ENCODE data around the gene RBKS.

DNA sequence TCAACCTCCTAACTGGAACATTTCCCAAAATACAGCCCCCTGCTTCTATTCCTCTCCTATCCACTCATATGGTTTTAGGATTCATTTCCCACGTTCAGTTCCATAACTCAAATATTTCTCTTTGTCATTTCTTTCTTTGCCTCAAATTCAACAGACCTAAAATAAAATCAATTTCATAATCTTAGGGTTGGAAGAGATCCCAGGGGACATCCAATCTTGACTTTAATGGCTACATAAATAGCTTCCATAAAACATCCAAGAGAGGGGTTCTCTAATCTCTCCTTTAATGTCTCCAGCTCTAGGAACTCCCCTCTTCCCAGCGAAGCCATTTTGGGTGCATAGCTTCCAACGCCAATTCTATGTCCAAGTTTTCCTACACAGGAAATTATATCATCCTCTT is 33.8 kb downstream of the RBKS start:
- TF ChIP-seq, protein P1, sequence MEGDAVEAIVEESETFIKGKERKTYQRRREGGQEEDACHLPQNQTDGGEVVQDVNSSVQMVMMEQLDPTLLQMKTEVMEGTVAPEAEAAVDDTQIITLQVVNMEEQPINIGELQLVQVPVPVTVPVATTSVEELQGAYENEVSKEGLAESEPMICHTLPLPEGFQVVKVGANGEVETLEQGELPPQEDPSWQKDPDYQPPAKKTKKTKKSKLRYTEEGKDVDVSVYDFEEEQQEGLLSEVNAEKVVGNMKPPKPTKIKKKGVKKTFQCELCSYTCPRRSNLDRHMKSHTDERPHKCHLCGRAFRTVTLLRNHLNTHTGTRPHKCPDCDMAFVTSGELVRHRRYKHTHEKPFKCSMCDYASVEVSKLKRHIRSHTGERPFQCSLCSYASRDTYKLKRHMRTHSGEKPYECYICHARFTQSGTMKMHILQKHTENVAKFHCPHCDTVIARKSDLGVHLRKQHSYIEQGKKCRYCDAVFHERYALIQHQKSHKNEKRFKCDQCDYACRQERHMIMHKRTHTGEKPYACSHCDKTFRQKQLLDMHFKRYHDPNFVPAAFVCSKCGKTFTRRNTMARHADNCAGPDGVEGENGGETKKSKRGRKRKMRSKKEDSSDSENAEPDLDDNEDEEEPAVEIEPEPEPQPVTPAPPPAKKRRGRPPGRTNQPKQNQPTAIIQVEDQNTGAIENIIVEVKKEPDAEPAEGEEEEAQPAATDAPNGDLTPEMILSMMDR (conservative IDR thresholded peaks at IDR 0.05; ENCODE audit: low read depth, low read length) = no peak
- no peak for TF ChIP-seq EZH2 (IDR thresholded peaks at IDR 0.05; ENCODE audit: borderline replicate concordance, low read depth, low read length, poor library complexity, severe bottlenecking)

Measured in A673 (cell line).